Keratinocyte (primary cell): ENCODE results near the gene ESRP2. TPM values are rescaled to one million over a fixed set of nuclear protein-coding genes. Genes with fewer than 3 reads are reported as not detected.

Source experiments
- DNase-seq: peaks from one replicate; pipeline ENCODE4 v3.0.0-alpha.2; 2011; ENCODE audit warnings: low read depth, missing footprints, low spot score
- FAIRE-seq: peaks from 2 replicates; lab custom pipeline; 2011; peaks lifted over from hg19 to GRCh38; lab: Jason Lieb, UNC
- H2AFZ ChIP-seq: 2 replicates; pipeline ENCODE4 v1.6.0; 2012; ENCODE audit warnings: low read length, control low read depth, inconsistent platforms; ENCODE audit not compliant: control insufficient read depth
- H3K27ac ChIP-seq: 2 replicates; pipeline ENCODE4 v1.5.1; 2011; ENCODE audit warnings: low read length; ENCODE audit not compliant: control insufficient read depth, insufficient read depth
- H3K27me3 ChIP-seq: 3 replicates; pipeline ENCODE4 v1.6.0; 2011; ENCODE audit warnings: low read length; ENCODE audit not compliant: control insufficient read depth, insufficient read depth; ENCODE audit errors: extremely low read depth
- H3K36me3 ChIP-seq, 2 experiments: 2 replicates in 1 of 2; 3 replicates in 1 of 2; pipeline ENCODE4 v1.5.1; 2011; ENCODE audit warnings: low read length in 2 of 2, mild to moderate bottlenecking in 1 of 2; ENCODE audit not compliant: control insufficient read depth in 2 of 2, insufficient read depth in 2 of 2; ENCODE audit errors: extremely low read depth in 1 of 2
- H3K4me1 ChIP-seq: 3 replicates; pipeline ENCODE4 v1.5.1; 2011; ENCODE audit warnings: low read length; ENCODE audit not compliant: control insufficient read depth, insufficient read depth; ENCODE audit errors: extremely low read depth
- H3K4me2 ChIP-seq: 3 replicates; pipeline ENCODE4 v1.6.0; 2011; ENCODE audit warnings: low read depth, low read length; ENCODE audit not compliant: control insufficient read depth, insufficient read depth; ENCODE audit errors: extremely low read depth
- H3K4me3 ChIP-seq, 3 experiments: fragments of 200-600 bp in 1 of 3; sonication (generic) in 1 of 3; 2 replicates in 2 of 3; 3 replicates in 1 of 3; pipeline ENCODE4 v1.5.1; 2011 to 2016; ENCODE audit warnings: low read length in 3 of 3, mild to moderate bottlenecking in 3 of 3, control low read depth in 2 of 3, inconsistent platforms in 1 of 3, low read depth in 1 of 3, mixed read lengths in 1 of 3, mixed run types in 1 of 3, moderate library complexity in 1 of 3; ENCODE audit not compliant: control insufficient read depth in 2 of 3, insufficient read depth in 2 of 3; ENCODE audit errors: extremely low read depth in 1 of 3
- H3K79me2 ChIP-seq: 2 replicates; pipeline ENCODE4 v1.6.0; 2012; ENCODE audit warnings: low read length; ENCODE audit not compliant: control insufficient read depth, insufficient read depth
- H3K9ac ChIP-seq: 3 replicates; pipeline ENCODE4 v1.6.0; 2011; ENCODE audit warnings: low read length; ENCODE audit not compliant: control insufficient read depth, insufficient read depth; ENCODE audit errors: extremely low read depth
- H3K9me1 ChIP-seq: 3 replicates; pipeline ENCODE4 v1.6.0; 2011; ENCODE audit warnings: low read length; ENCODE audit not compliant: control insufficient read depth, insufficient read depth; ENCODE audit errors: extremely low read depth
- H3K9me3 ChIP-seq: 2 replicates; pipeline ENCODE4 v1.5.1; 2012; ENCODE audit warnings: low read depth, low read length; ENCODE audit not compliant: control insufficient read depth
- H4K20me1 ChIP-seq: 3 replicates; pipeline ENCODE4 v1.6.0; 2011; ENCODE audit warnings: low read length; ENCODE audit not compliant: control insufficient read depth, insufficient read depth; ENCODE audit errors: extremely low read depth
- EZH2 ChIP-seq: IDR thresholded peaks from one replicate; pipeline ENCODE4 v1.6.1; 2012; ENCODE audit warnings: inconsistent platforms, mild to moderate bottlenecking, low read length, moderate library complexity
- dilution Hi-C: fragments of 300-500 bp; cut with MboI; formaldehyde crosslinking; loops from one replicate; pipeline ENCODE4 v1.7.0; 2020; ENCODE audit warnings: low sequenced_read_pairs; ENCODE audit not compliant: extremely low pct_ligation_motif_present
- polyA plus RNA-seq, 5 experiments: library from polyadenylated mRNA; depleted of rRNA in 3 of 5; stranded (reverse) in 3 of 5; stranded (forward) in 1 of 5; unstranded in 1 of 5; fragments of >200 nt; gene quantifications; 1 replicate in 1 of 5; 2 replicates in 3 of 5; 3 replicates in 1 of 5; pipeline versions ENCODE4 v1.2.1 to v1.2.3, GENCODE V29; 2011 to 2012; ENCODE audit warnings: missing spikeins in 2 of 5, low read depth in 1 of 5, low replicate concordance in 1 of 5
- TF ChIP-seq, protein P1 (sequence below), 3 experiments: IDR thresholded peaks in 1 of 3; conservative IDR thresholded peaks in 1 of 3; optimal IDR thresholded peaks in 1 of 3; 2 replicates in 2 of 3; 3 replicates in 1 of 3; pipeline versions ENCODE3 to v1.5.1; 2011; ENCODE audit warnings: low read length in 3 of 3, mild to moderate bottlenecking in 3 of 3, moderate library complexity in 2 of 3, control low read depth in 1 of 3, inconsistent platforms in 1 of 3; ENCODE audit not compliant: insufficient read depth in 2 of 3; ENCODE audit errors: extremely low read depth in 1 of 3

ESRP2 gene
- polyA plus RNA-seq, 1 donor (not counting 4 experiments of a cell fraction or from before 2014, with no cell fraction given): 39.2 TPM

DNA sequence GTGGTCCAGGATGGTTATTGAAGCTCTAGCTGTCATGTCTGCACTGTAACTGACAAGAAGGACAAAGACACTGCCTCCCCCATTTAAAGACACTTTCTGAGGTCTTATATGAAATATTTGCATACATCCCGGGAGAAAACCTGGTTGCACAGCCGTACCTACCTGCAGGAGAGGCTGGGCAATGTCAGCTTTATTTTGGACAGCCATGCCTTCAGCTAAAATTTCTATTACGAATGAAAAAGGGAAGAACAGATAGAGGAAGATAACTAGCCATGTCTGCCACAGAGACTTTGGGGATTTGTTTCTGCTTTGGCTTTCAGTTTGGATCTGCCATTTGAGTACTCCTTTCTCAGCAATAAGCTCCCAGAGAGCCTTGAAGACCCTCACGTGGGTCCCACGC lies 47.4 kb upstream of the ESRP2 start:
- Histone ChIP-seq H3K27ac (no peak overlapping the region), H3K4me3 (no peak overlapping the region), H3K9ac (no peak overlapping the region), H3K4me1 (peaks cover 11% of the 10 kb centered on the region), H4K20me1 (no peaks in the 10 kb centered on the region), H3K79me2 (peaks cover 8% of the 10 kb centered on the region), H3K9me3 (no peaks in the 10 kb centered on the region), H3K36me3 (peaks cover 13 to 14% of the 10 kb centered on the region in 2 experiments), H3K4me2 (no peak overlapping the region), H2AFZ (no peak overlapping the region), H3K9me1 (peaks cover 3% of the 10 kb centered on the region), H3K27me3 (no peaks in the 10 kb centered on the region)
- dilution Hi-C loops: no loop called here
- DNase-seq (no peak), FAIRE-seq (no peak)
- no peak for TF ChIP-seq EZH2
- TF ChIP-seq, protein P1, sequence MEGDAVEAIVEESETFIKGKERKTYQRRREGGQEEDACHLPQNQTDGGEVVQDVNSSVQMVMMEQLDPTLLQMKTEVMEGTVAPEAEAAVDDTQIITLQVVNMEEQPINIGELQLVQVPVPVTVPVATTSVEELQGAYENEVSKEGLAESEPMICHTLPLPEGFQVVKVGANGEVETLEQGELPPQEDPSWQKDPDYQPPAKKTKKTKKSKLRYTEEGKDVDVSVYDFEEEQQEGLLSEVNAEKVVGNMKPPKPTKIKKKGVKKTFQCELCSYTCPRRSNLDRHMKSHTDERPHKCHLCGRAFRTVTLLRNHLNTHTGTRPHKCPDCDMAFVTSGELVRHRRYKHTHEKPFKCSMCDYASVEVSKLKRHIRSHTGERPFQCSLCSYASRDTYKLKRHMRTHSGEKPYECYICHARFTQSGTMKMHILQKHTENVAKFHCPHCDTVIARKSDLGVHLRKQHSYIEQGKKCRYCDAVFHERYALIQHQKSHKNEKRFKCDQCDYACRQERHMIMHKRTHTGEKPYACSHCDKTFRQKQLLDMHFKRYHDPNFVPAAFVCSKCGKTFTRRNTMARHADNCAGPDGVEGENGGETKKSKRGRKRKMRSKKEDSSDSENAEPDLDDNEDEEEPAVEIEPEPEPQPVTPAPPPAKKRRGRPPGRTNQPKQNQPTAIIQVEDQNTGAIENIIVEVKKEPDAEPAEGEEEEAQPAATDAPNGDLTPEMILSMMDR (optimal IDR thresholded peaks at IDR 0.05 in 1 of 3, IDR thresholded peaks at IDR 0.05 in 1 of 3, conservative IDR thresholded peaks at IDR 0.05 in 1 of 3; ENCODE audit: extremely low read depth in 1 of 3, insufficient read depth in 2 of 3, low read length in 3 of 3): no peak

DNA sequence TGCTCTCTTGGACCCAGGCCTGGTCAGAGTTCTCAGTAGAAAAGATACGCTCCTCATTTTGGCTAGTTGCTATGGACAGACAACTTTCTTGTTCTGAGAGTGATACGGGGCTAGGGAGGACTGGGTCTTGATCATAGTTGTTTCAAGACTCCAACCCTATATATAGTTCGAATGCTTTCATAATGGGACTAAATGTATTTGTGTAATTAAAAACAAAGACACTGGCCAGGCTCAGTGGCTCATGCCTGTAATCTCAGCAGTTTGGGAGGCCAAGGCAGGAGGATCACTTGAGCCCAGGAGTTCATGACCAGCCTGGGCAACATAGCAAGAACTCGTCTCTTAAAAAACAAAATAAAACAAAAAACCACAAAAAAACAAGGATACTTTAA lies 46.1 kb upstream of the ESRP2 start:
- Histone ChIP-seq H3K79me2 (peaks cover 8% of the 10 kb centered on the region), H3K4me2 (no peak overlapping the region), H3K4me3 (no peak overlapping the region), H4K20me1 (no peaks in the 10 kb centered on the region), H3K9ac (no peak overlapping the region), H2AFZ (no peak overlapping the region), H3K36me3 (peaks cover 13 to 14% of the 10 kb centered on the region in 2 experiments), H3K27ac (no peak overlapping the region), H3K4me1 (peaks cover 1% of the 10 kb centered on the region), H3K27me3 (no peaks in the 10 kb centered on the region), H3K9me3 (no peaks in the 10 kb centered on the region), H3K9me1 (no peaks in the 10 kb centered on the region)
- dilution Hi-C loops: no loop called here
- DNase-seq (no peak), FAIRE-seq (no peak)
- no peak for TF ChIP-seq EZH2
- TF ChIP-seq, protein P1 (optimal IDR thresholded peaks at IDR 0.05 in 1 of 3, IDR thresholded peaks at IDR 0.05 in 1 of 3, conservative IDR thresholded peaks at IDR 0.05 in 1 of 3; ENCODE audit: extremely low read depth in 1 of 3, insufficient read depth in 2 of 3, low read length in 3 of 3): no peak
